GM18861 (cell line): ENCODE results near the gene RIC1.
A peak's percentile ranks its signal among the peaks of the same experiment; 100 is the strongest.
"Not testable (repeated sequence)": the region's sequence is repeated elsewhere in the genome, so short reads cannot be mapped to it uniquely, and the experiment has no call there.

ENCODE experiments used
- ATAC-seq: cut with Tn5 transposase; IDR thresholded peaks from one replicate; pipeline ENCODE4 v1.9.1; 2021; ENCODE audit not compliant: unreplicated experiment

Gene RIC1

GRCh38 chr9:5628530-5629311 is at the start of gene RIC1:
TSS of gene RIC1 (plus strand) at chr9:5629107. CDS start at chr9:5629310, 203 bp downstream.
- ATAC-seq: peak; percentile 44

- ATAC-seq: no peak
Measured at GRCh38 chr9:5579881-5580280, 49.0 kb upstream of the RIC1 start.

GRCh38 chr9:5580650-5581049 is 48.3 kb upstream of the RIC1 start:
- no peak for ATAC-seq

GRCh38 chr9:5581706-5582105 is 47.2 kb upstream of the RIC1 start:
- ATAC-seq: not testable (repeated sequence)

- peak; percentile 44 for ATAC-seq
Measured at GRCh38 chr9:5582835-5583195, 46.1 kb upstream of the RIC1 start.

GRCh38 chr9:5586391-5586802 is 42.5 kb upstream of the RIC1 start:
- ATAC-seq: peak; percentile 24

- ATAC-seq: no peak
Measured at GRCh38 chr9:5587024-5587423, 41.9 kb upstream of the RIC1 start.

GRCh38 chr9:5592231-5592630 is 36.7 kb upstream of the RIC1 start:
- ATAC-seq: no peak

GRCh38 chr9:5592904-5593303 is 36.0 kb upstream of the RIC1 start:
- no peak for ATAC-seq

- ATAC-seq: peak; percentile 49
Measured at GRCh38 chr9:5593904-5594303, 35.0 kb upstream of the RIC1 start.

GRCh38 chr9:5596173-5596572 is 32.7 kb upstream of the RIC1 start:
- ATAC-seq: no peak

GRCh38 chr9:5608298-5609225 is 20.3 kb upstream of the RIC1 start:
- no peak for ATAC-seq

- ATAC-seq: no peak
Measured at GRCh38 chr9:5609226-5609596, 19.7 kb upstream of the RIC1 start.

GRCh38 chr9:5610491-5610890 is 18.4 kb upstream of the RIC1 start:
- ATAC-seq: no peak

- no peak for ATAC-seq
Measured at GRCh38 chr9:5611321-5612184, 17.4 kb upstream of the RIC1 start.

GRCh38 chr9:5612185-5612530 is 16.7 kb upstream of the RIC1 start:
- no peak for ATAC-seq

GRCh38 chr9:5614192-5614591 is 14.7 kb upstream of the RIC1 start:
- ATAC-seq: no peak

GRCh38 chr9:5614985-5615384 is 13.9 kb upstream of the RIC1 start:
- no peak for ATAC-seq

- peak; percentile 93 for ATAC-seq
Measured at GRCh38 chr9:5617749-5618148, 11.2 kb upstream of the RIC1 start.

- ATAC-seq: no peak
Measured at GRCh38 chr9:5620494-5620893, 8.4 kb upstream of the RIC1 start.

- ATAC-seq: no peak
Measured at GRCh38 chr9:5621327-5621726, 7.6 kb upstream of the RIC1 start.
